ENCODE measurements around the gene ALG12.

The ALG12 gene

DNA sequence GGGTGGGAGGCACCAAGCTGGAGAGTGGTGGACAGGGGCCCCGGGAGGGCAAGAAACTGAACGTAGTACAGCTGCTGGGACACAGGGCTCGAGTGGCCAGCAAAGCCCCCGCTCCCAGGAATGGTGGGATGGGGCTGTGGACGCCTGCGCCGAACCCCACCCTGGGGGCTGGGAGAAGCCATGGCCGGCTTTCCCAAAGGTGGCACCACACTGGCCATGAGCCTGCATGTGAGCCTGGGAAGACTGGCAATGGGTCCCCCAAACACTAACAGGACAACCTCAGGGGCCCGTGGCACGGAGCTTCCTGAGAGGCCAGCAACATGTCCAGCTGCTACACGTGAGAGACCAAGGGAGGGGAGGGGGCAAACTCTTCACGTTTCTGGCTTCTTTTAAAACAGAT lies 4.0 kb downstream of the ALG12 start:
- Histone ChIP-seq H3K4ac (ENCODE audit: low read length) (no peak overlapping the region), H4K91ac (ENCODE audit: low read depth, low read length, poor library complexity) (no peak overlapping the region), H3K23ac (ENCODE audit: low read depth, low read length, poor library complexity) (no peak overlapping the region), H3K4me3 (ENCODE audit: low read length in 2 of 2) (no peak overlapping the region), H3K4me1 (ENCODE audit: control insufficient read depth in 2 of 2, insufficient read depth in 1 of 2, low read depth in 1 of 2, low read length in 2 of 2) (peaks cover 9 to 10% of the 10 kb centered on the region in 2 donors), H2BK5ac (ENCODE audit: low read length) (no peak overlapping the region), H2BK120ac (ENCODE audit: low read depth, low read length) (no peak overlapping the region), H3K14ac (ENCODE audit: low read length) (no peak overlapping the region), H2BK15ac (ENCODE audit: low read length) (no peak overlapping the region), H3K9me3 (replicated peaks in 1 of 2; ENCODE audit: control insufficient read depth in 2 of 2, insufficient read depth in 1 of 2, low read depth in 1 of 2, low read length in 2 of 2) (no peaks in the 10 kb centered on the region), H3K79me1 (ENCODE audit: low read depth, low read length) (peaks cover 3% of the 10 kb centered on the region), H3K4me2 (ENCODE audit: insufficient read depth, low read length, poor library complexity, severe bottlenecking) (no peak overlapping the region), H2AFZ (ENCODE audit: low read length) (no peak overlapping the region), H4K8ac (ENCODE audit: low read depth, low read length) (no peak overlapping the region), H3K18ac (ENCODE audit: low read length) (no peak overlapping the region), H2AK5ac (ENCODE audit: low read depth, low read length) (peak overlapping the region; percentile 75), H3K36me3 (replicated peaks in 1 of 2; ENCODE audit: control insufficient read depth in 2 of 2, insufficient read depth in 2 of 2, low read length in 2 of 2) (peaks cover 10 to 24% of the 10 kb centered on the region in 2 donors), H3K27ac (replicated peaks; ENCODE audit: low read length) (no peak overlapping the region), H2BK12ac (ENCODE audit: low read length) (no peak overlapping the region), H3K9ac (ENCODE audit: low read depth, low read length, poor library complexity) (no peak overlapping the region), H3K27me3 (ENCODE audit: control insufficient read depth in 3 of 3, insufficient read depth in 3 of 3, low read depth in 1 of 3, low read length in 3 of 3) (no peaks in the 10 kb centered on the region)
- no CpG with 5 or more reads among the region's 12 CpGs for WGBS, 2 donors (ENCODE audit: extremely low coverage in 2 of 2, insufficient read length in 2 of 2, insufficient replicate concordance in 1 of 2)
- no peak for DNase-seq (ENCODE audit: low spot score)

DNA sequence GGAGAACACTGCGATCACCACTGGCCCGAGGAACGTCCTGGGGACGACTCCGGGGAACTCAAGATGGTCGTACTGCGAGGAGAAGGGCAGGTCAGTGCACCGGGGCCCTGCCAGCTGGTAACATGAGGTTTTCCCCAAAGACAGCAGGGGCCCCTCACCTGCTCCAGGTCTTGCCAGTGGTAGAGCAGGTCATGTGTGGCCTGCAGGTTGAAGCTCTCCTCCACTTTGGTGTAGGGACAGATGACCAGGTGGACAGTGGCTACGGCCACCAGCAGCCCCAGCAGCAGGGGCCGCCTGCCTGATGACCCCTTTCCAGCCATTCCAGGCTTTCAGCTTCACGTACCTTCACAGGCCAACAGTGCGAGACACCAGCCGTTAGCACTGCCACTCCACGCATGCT lies 4.8 kb downstream of the ALG12 start:
- Histone ChIP-seq H3K9ac (ENCODE audit: low read depth, low read length, poor library complexity) (no peak overlapping the region), H3K79me1 (ENCODE audit: low read depth, low read length) (peaks cover 3% of the 10 kb centered on the region), H3K36me3 (replicated peaks in 1 of 2; ENCODE audit: control insufficient read depth in 2 of 2, insufficient read depth in 2 of 2, low read length in 2 of 2) (peaks cover 14 to 24% of the 10 kb centered on the region in 2 donors), H2BK120ac (ENCODE audit: low read depth, low read length) (no peak overlapping the region), H3K4me3 (ENCODE audit: low read length in 2 of 2) (no peak overlapping the region), H3K4ac (ENCODE audit: low read length) (no peak overlapping the region), H3K23ac (ENCODE audit: low read depth, low read length, poor library complexity) (no peak overlapping the region), H4K8ac (ENCODE audit: low read depth, low read length) (no peak overlapping the region), H3K18ac (ENCODE audit: low read length) (no peak overlapping the region), H3K14ac (ENCODE audit: low read length) (no peak overlapping the region), H2AFZ (ENCODE audit: low read length) (no peak overlapping the region), H3K27ac (replicated peaks; ENCODE audit: low read length) (no peak overlapping the region), H2BK12ac (ENCODE audit: low read length) (no peak overlapping the region), H2BK15ac (ENCODE audit: low read length) (no peak overlapping the region), H2BK5ac (ENCODE audit: low read length) (no peak overlapping the region), H3K4me1 (ENCODE audit: control insufficient read depth in 2 of 2, insufficient read depth in 1 of 2, low read depth in 1 of 2, low read length in 2 of 2) (peaks cover 2 to 5% of the 10 kb centered on the region in 2 donors), H3K4me2 (ENCODE audit: insufficient read depth, low read length, poor library complexity, severe bottlenecking) (no peak overlapping the region), H2AK5ac (ENCODE audit: low read depth, low read length) (no peak overlapping the region), H3K27me3 (ENCODE audit: control insufficient read depth in 3 of 3, insufficient read depth in 3 of 3, low read depth in 1 of 3, low read length in 3 of 3) (no peaks in the 10 kb centered on the region), H3K9me3 (replicated peaks in 1 of 2; ENCODE audit: control insufficient read depth in 2 of 2, insufficient read depth in 1 of 2, low read depth in 1 of 2, low read length in 2 of 2) (no peaks in the 10 kb centered on the region), H4K91ac (ENCODE audit: low read depth, low read length, poor library complexity) (no peak overlapping the region)
- WGBS, 2 donors (ENCODE audit: extremely low coverage in 2 of 2, insufficient read length in 2 of 2, insufficient replicate concordance in 1 of 2): no CpG with 5 or more reads among the region's 14 CpGs
- no peak for DNase-seq (ENCODE audit: low spot score)

DNA sequence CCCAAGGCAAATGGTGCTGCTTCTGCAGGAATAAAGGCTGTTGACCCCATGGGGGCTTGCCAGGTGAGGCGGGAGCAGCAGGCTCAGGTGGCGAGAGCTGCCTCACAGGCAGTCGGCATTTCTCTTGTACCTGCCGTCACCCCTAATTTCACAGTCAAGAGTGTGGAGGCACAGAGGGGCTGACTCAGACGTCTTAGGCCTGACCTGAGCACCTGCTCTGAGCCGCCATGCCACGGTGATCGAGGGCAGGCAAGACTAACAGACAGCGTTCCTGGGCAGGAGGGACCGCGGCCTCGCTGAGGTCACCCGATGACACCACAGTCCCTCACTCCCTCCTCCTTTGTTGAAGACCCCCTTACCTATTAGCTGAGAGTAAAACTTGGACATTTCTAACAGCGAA lies 5.2 kb downstream of the ALG12 start:
- no peak overlapping the region for H4K91ac ChIP-seq (ENCODE audit: low read depth, low read length, poor library complexity)
- no peak overlapping the region for H3K9ac ChIP-seq (ENCODE audit: low read depth, low read length, poor library complexity)
- H3K4me2 ChIP-seq (ENCODE audit: insufficient read depth, low read length, poor library complexity, severe bottlenecking): no peak overlapping the region
- no peak overlapping the region for H3K23ac ChIP-seq (ENCODE audit: low read depth, low read length, poor library complexity)
- H2AFZ ChIP-seq (ENCODE audit: low read length): no peak overlapping the region
- H3K4me3 ChIP-seq (ENCODE audit: low read length in 2 of 2): peak overlapping the region in 1 of 2 donors; percentile 22
- H3K9me3 ChIP-seq (replicated peaks in 1 of 2; ENCODE audit: control insufficient read depth in 2 of 2, insufficient read depth in 1 of 2, low read depth in 1 of 2, low read length in 2 of 2): no peaks in the 10 kb centered on the region
- H2BK120ac ChIP-seq (ENCODE audit: low read depth, low read length): no peak overlapping the region
- no peak overlapping the region for H2BK5ac ChIP-seq (ENCODE audit: low read length)
- DNase-seq (ENCODE audit: low spot score): no peak
- peaks cover 3% of the 10 kb centered on the region for H3K79me1 ChIP-seq (ENCODE audit: low read depth, low read length)
- H2AK5ac ChIP-seq (ENCODE audit: low read depth, low read length): no peak overlapping the region
- H4K8ac ChIP-seq (ENCODE audit: low read depth, low read length): no peak overlapping the region
- H2BK12ac ChIP-seq (ENCODE audit: low read length): no peak overlapping the region
- H3K27ac ChIP-seq (replicated peaks; ENCODE audit: low read length): no peak overlapping the region
- no peak overlapping the region for H2BK15ac ChIP-seq (ENCODE audit: low read length)
- H3K4me1 ChIP-seq (ENCODE audit: control insufficient read depth in 2 of 2, insufficient read depth in 1 of 2, low read depth in 1 of 2, low read length in 2 of 2): peaks cover 2 to 5% of the 10 kb centered on the region in 2 donors
- WGBS, 2 donors (ENCODE audit: extremely low coverage in 2 of 2, insufficient read length in 2 of 2, insufficient replicate concordance in 1 of 2): no CpG with 5 or more reads among the region's 14 CpGs
- H3K4ac ChIP-seq (ENCODE audit: low read length): no peak overlapping the region
- peaks cover 14 to 24% of the 10 kb centered on the region in 2 donors for H3K36me3 ChIP-seq (replicated peaks in 1 of 2; ENCODE audit: control insufficient read depth in 2 of 2, insufficient read depth in 2 of 2, low read length in 2 of 2)
- H3K14ac ChIP-seq (ENCODE audit: low read length): no peak overlapping the region
- no peaks in the 10 kb centered on the region for H3K27me3 ChIP-seq (ENCODE audit: control insufficient read depth in 3 of 3, insufficient read depth in 3 of 3, low read depth in 1 of 3, low read length in 3 of 3)
- H3K18ac ChIP-seq (ENCODE audit: low read length): no peak overlapping the region

DNA sequence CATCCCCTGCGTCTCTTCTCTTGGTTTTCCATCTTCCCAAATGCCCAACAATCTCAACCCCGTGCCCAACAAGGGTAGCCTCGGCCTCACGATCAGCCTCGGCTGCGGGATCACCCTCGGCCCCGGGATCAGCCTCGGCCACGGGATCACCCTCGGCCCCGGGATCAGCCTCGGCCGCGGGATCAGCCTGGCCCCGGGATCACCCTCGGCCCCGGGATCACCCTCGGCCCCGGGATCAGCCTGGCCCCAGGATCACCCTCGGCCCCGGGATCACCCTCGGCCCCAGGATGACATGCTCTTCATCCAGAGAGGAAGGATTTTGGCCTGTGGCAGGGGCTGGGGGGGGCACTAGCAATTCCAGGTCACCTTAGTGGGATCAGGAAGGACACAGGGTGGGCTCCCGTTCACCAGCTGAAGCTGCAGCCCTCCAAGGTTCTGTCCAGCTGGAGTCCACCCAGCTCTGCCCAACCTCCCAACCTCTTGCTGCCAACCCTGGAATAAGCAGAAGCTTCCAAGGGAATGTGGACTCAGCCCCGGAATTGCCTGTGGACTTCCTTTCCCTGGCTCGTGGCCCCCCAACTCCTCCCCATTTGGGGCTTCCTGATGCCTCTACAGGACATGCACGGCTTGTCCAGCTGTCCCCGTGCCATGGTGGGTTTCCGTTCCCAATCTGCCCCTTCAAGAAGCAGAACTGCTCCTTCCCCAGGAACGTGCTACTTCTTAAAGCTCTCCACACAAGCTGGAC lies 6.2 kb downstream of the ALG12 start:
- H3K9me3 ChIP-seq (replicated peaks in 1 of 2; ENCODE audit: control insufficient read depth in 2 of 2, insufficient read depth in 1 of 2, low read depth in 1 of 2, low read length in 2 of 2): no peaks in the 10 kb centered on the region
- H3K23ac ChIP-seq (ENCODE audit: low read depth, low read length, poor library complexity): no peak overlapping the region
- no peak overlapping the region for H2BK15ac ChIP-seq (ENCODE audit: low read length)
- no peak overlapping the region for H3K4me2 ChIP-seq (ENCODE audit: insufficient read depth, low read length, poor library complexity, severe bottlenecking)
- H3K79me1 ChIP-seq (ENCODE audit: low read depth, low read length): peaks cover 3% of the 10 kb centered on the region
- no peak overlapping the region for H3K9ac ChIP-seq (ENCODE audit: low read depth, low read length, poor library complexity)
- no peak overlapping the region for H2BK12ac ChIP-seq (ENCODE audit: low read length)
- peaks cover 0 to 3% of the 10 kb centered on the region in 2 donors for H3K4me1 ChIP-seq (ENCODE audit: control insufficient read depth in 2 of 2, insufficient read depth in 1 of 2, low read depth in 1 of 2, low read length in 2 of 2)
- H3K27ac ChIP-seq (replicated peaks; ENCODE audit: low read length): no peak overlapping the region
- no peak overlapping the region for H3K4ac ChIP-seq (ENCODE audit: low read length)
- H2AFZ ChIP-seq (ENCODE audit: low read length): no peak overlapping the region
- H2AK5ac ChIP-seq (ENCODE audit: low read depth, low read length): no peak overlapping the region
- peaks cover 21 to 34% of the 10 kb centered on the region in 2 donors for H3K36me3 ChIP-seq (replicated peaks in 1 of 2; ENCODE audit: control insufficient read depth in 2 of 2, insufficient read depth in 2 of 2, low read length in 2 of 2)
- H4K8ac ChIP-seq (ENCODE audit: low read depth, low read length): no peak overlapping the region
- no peak overlapping the region for H3K14ac ChIP-seq (ENCODE audit: low read length)
- DNase-seq (ENCODE audit: low spot score): no peak
- no CpG with 5 or more reads among the region's 30 CpGs for WGBS, 2 donors (ENCODE audit: extremely low coverage in 2 of 2, insufficient read length in 2 of 2, insufficient replicate concordance in 1 of 2)
- no peak overlapping the region for H3K18ac ChIP-seq (ENCODE audit: low read length)
- H3K4me3 ChIP-seq (ENCODE audit: low read length in 2 of 2): no peak overlapping the region
- H2BK5ac ChIP-seq (ENCODE audit: low read length): no peak overlapping the region
- H3K27me3 ChIP-seq (ENCODE audit: control insufficient read depth in 3 of 3, insufficient read depth in 3 of 3, low read depth in 1 of 3, low read length in 3 of 3): no peaks in the 10 kb centered on the region
- H2BK120ac ChIP-seq (ENCODE audit: low read depth, low read length): no peak overlapping the region
- H4K91ac ChIP-seq (ENCODE audit: low read depth, low read length, poor library complexity): no peak overlapping the region
